Ovary (tissue), 9 donors: ENCODE results near the gene DZIP1. TPM values are rescaled to one million over a fixed set of nuclear protein-coding genes. Genes with fewer than 3 reads are reported as not detected.

Experiments used
- DNase-seq, 5 donors: peaks; one replicate each; pipeline ENCODE4 v3.0.0-alpha.2; 2019 to 2020
- H3K27ac ChIP-seq, 2 donors: fragments of 200-600 bp; one replicate each; pipeline versions ENCODE4 v1.5.1 to v1.8.0; 2019 to 2022
- H3K27me3 ChIP-seq: fragments of 200-600 bp; one replicate; pipeline ENCODE4 v1.8.0; 2022
- H3K36me3 ChIP-seq: fragments of 200-600 bp; sonication (generic); one replicate; pipeline ENCODE4 v1.5.1; 2019
- H3K4me1 ChIP-seq: one replicate; pipeline ENCODE4 v1.8.1; 2013; ENCODE audit warnings: mild to moderate bottlenecking, moderate library complexity; ENCODE audit not compliant: insufficient read depth
- H3K4me3 ChIP-seq: fragments of 200-600 bp; sonication (generic); one replicate; pipeline ENCODE4 v1.5.1; 2017
- H3K9me3 ChIP-seq, 2 donors: fragments of 200-600 bp in 1 of 2; sonication (generic) in 1 of 2; one replicate each; pipeline versions ENCODE4 v1.5.1 to v1.8.1; 2013 to 2019; ENCODE audit warnings: mild to moderate bottlenecking in 1 of 2, moderate library complexity in 1 of 2
- CTCF ChIP-seq, 3 donors: fragments of 450-650 bp in 2 of 3; fragments of 200-600 bp in 1 of 3; IDR thresholded peaks; one replicate each; pipeline versions ENCODE4 v1.5.1 to v1.8.0; 2016 to 2022; ENCODE audit warnings: antibody characterized with exemption in 3 of 3, mild to moderate bottlenecking in 1 of 3
- EP300 ChIP-seq: sonication (generic); formaldehyde crosslinking; IDR thresholded peaks from one replicate; pipeline ENCODE4 v1.6.1; 2017; ENCODE audit warnings: antibody characterized with exemption
- POLR2A ChIP-seq: fragments of 450-650 bp; IDR thresholded peaks from one replicate; pipeline ENCODE4 v1.6.1; 2017; ENCODE audit warnings: antibody characterized with exemption, mild to moderate bottlenecking, moderate library complexity
- WGBS, 3 donors: extraction: QIAGEN DNeasy Blood & Tissue Kit in 1 of 3; methylation state at CpG; one replicate each; pipeline versions ENCODE4 v1.1.5 to v1.1.7; 2013 to 2017; 5-methylcytosine and 5-hydroxymethylcytosine counted together
- intact Hi-C, 4 donors: fragments of 100-400 bp; cut with DNase I; formaldehyde crosslinking; loops; one replicate each; pipeline versions ENCODE4 v1.11.0 to v1.15.1; 2022 to 2023
- polyA plus RNA-seq, 2 donors: library from polyadenylated mRNA; stranded (reverse); fragments of 200-250 nt in 1 of 2; fragments of 350-450 nt in 1 of 2; fragmentation: Illumina TruSeq in 1 of 2; extraction: RNeasy Lipid Tissue Mini Kit (QIAGEN cat#74804) in 1 of 2; gene quantifications; one replicate each; pipeline ENCODE4 v1.2.3, GENCODE V29; 2013 to 2014
- total RNA-seq, 7 donors: library from RNA; depleted of rRNA in 2 of 7; stranded (reverse); fragments of >200 nt in 2 of 7; fragmentation: NEBNext Ultra II Directional in 3 of 7; extraction: Animal tissue kit (Norgen Biotek cat#: 25700) in 3 of 7; gene quantifications; one replicate each; pipeline versions ENCODE4 v1.1.0 to v1.2.4, GENCODE V29; 2016 to 2023
- donor health status: DM: no; HTN: no; CAD: no; lungs with moderate emphysema.
- donor health status: DM: no; HTN: no; CAD: no.
- donor health status: Bipolar disorder and iron deficiency.
- donor health status: DM: yes; HTN: yes; CAD: no.
- donor health status: DM: no; HTN: no; CAD: no.
- donor health status: DM: yes; HTN: yes; CAD: no.

Gene DZIP1
- total and polyA plus RNA-seq, 9 donors = 22.1 to 55.8 (median 44.3) TPM

GRCh38 chr13:95604556-95604915, 40.0 kb downstream of the DZIP1 start:
- no peak for DNase-seq
- WGBS, 3 donors = 94 to 99% (median 95%) methylated on average over 3 of the region's 3 CpGs
- Histone ChIP-seq H3K4me3 (no peak overlapping the region), H3K36me3 (peaks cover 2% of the 10 kb centered on the region), H3K27ac (no peak overlapping the region), H3K27me3 (no peaks in the 10 kb centered on the region), H3K4me1 (no peaks in the 10 kb centered on the region), H3K9me3 (no peaks in the 10 kb centered on the region)
- intact Hi-C loops = no loop called here
- no peak for TF ChIP-seq POLR2A
- no peak for TF ChIP-seq EP300

DNA sequence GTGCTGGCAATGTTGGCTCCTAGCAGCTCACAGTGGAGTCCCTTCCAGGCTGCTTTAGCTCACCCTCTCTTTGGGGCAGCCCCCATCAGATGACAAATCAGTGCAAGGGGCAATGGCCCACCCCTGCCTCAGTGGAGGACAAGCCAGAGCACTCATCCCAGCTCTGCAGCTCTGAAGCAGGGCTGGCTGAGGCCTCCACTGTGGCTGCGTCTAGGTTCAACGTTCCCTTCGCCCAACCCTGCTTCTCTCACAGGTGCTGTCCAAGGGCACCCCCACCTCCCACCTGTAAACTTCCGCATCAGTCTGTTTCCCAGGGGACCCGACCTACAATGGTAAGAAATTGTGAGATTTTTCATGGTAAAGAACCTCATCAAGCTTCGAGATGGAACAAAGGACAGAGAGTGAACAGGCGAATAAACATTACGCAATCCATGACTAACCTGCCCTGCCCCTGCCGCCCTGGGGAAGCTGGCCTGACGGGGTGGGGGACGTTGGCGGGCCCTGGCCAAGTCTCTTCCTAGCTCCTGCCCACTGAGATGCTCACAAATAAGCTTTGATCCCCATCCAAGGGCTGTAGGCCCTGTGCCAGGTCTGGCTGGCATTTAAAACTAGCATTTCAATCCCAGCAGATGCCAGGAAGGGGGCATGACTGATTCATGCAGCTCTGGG, 40.5 kb downstream of the DZIP1 start:
- WGBS, 3 donors = 88 to 91% (median 89%) methylated on average over 12 of the region's 12 CpGs
- no peak overlapping the region for H3K27ac ChIP-seq
- H3K9me3 ChIP-seq = no peaks in the 10 kb centered on the region
- no peak for TF ChIP-seq EP300
- TF ChIP-seq POLR2A = no peak
- TF ChIP-seq CTCF (IDR thresholded peaks at IDR 0.05) = no peak
- intact Hi-C loops = no loop called here
- H3K4me3 ChIP-seq = no peak overlapping the region
- H3K27me3 ChIP-seq = no peaks in the 10 kb centered on the region
- peak in 1 of 5 donors; percentile 24 for DNase-seq
- H3K4me1 ChIP-seq = no peaks in the 10 kb centered on the region
- peaks cover 2% of the 10 kb centered on the region for H3K36me3 ChIP-seq

DNA sequence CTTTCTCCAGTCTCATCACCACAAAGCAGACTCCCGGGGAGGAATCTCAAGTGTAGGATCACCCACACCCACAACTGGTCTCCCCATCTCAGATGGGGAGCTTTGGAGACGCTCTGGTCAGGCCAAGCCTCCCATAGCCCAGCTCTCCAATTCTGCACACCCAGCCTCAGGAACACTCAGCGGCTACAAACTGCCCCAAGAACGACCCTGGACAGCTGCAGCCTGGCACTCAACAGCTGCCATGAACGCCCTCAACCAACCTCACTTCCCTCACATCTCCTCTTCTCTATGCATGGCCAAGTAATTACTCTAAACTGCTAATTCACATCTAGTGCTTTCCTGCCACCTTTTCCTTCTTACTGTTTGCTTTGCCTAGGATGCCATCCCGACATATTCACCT, 42.6 kb downstream of the DZIP1 start:
- Histone ChIP-seq H3K36me3 (peaks cover under 1% of the 10 kb centered on the region), H3K4me3 (no peak overlapping the region), H3K27me3 (no peaks in the 10 kb centered on the region), H3K27ac (no peak overlapping the region), H3K4me1 (no peaks in the 10 kb centered on the region), H3K9me3 (no peaks in the 10 kb centered on the region)
- DNase-seq = no peak
- 88 to 90% (median 89%) methylated on average over 6 of the region's 6 CpGs for WGBS, 3 donors
- TF ChIP-seq CTCF (IDR thresholded peaks at IDR 0.05) (no peak), POLR2A (no peak), EP300 (no peak)
- intact Hi-C loops = no loop called here

- H3K4me3 ChIP-seq = no peak overlapping the region
- no peaks in the 10 kb centered on the region for H3K4me1 ChIP-seq
- H3K27me3 ChIP-seq = no peaks in the 10 kb centered on the region
- H3K9me3 ChIP-seq = no peaks in the 10 kb centered on the region
- H3K27ac ChIP-seq = no peak overlapping the region
- TF ChIP-seq EP300 = no peak
- no peak for TF ChIP-seq CTCF (IDR thresholded peaks at IDR 0.05)
- TF ChIP-seq POLR2A = no peak
- WGBS, 3 donors = 70 to 78% (median 71%) methylated on average over 2 of the region's 2 CpGs
- intact Hi-C loops = no loop called here
- DNase-seq = no peak
- H3K36me3 ChIP-seq = no peaks in the 10 kb centered on the region
These were observed 43.3 kb downstream of the DZIP1 start for GRCh38 chr13:95601216-95601615.

- no peaks in the 10 kb centered on the region for H3K36me3 ChIP-seq
- H3K9me3 ChIP-seq = no peaks in the 10 kb centered on the region
- intact Hi-C loops = no loop called here
- H3K27ac ChIP-seq = no peak overlapping the region
- H3K4me3 ChIP-seq = no peak overlapping the region
- H3K4me1 ChIP-seq = no peaks in the 10 kb centered on the region
- no peaks in the 10 kb centered on the region for H3K27me3 ChIP-seq
- 41 to 67% (median 55%) methylated on average over 1 of the region's 1 CpG for WGBS, 3 donors
- TF ChIP-seq EP300 (no peak), POLR2A (no peak), CTCF (IDR thresholded peaks at IDR 0.05) (no peak)
- DNase-seq = no peak
These were observed 47.8 kb downstream of the DZIP1 start for GRCh38 chr13:95596701-95597100.
